Skeletal muscle satellite cell (primary cell): ENCODE data around the gene COL18A1.
"Not testable (repeated sequence)": the region's sequence is repeated elsewhere in the genome, so short reads cannot be mapped to it uniquely, and the experiment has no call there.

Experiments
- H3K27me3 ChIP-seq: 2 replicates; pipeline ENCODE4 v1.7.0; 2013; ENCODE audit warnings: low read length; ENCODE audit not compliant: control insufficient read depth, insufficient read depth
- H3K36me3 ChIP-seq: 2 replicates; pipeline ENCODE4 v1.7.0; 2013; ENCODE audit warnings: mild to moderate bottlenecking, control low read depth, low read length; ENCODE audit not compliant: insufficient read depth
- H3K4me1 ChIP-seq: 2 replicates; pipeline ENCODE4 v1.7.0; 2013; ENCODE audit warnings: low read length; ENCODE audit not compliant: control insufficient read depth, insufficient read depth
- H3K4me2 ChIP-seq: 2 replicates; pipeline ENCODE4 v1.7.0; 2013; ENCODE audit warnings: mild to moderate bottlenecking, low read length
- H3K4me3 ChIP-seq: 2 replicates; pipeline ENCODE4 v1.7.0; 2013; ENCODE audit warnings: low read length
- H3K9ac ChIP-seq: 2 replicates; pipeline ENCODE4 v1.7.0; 2013; ENCODE audit warnings: mild to moderate bottlenecking, low read depth, low read length, moderate library complexity
- H3K9me3 ChIP-seq: replicated peaks from 2 replicates; pipeline ENCODE4 v1.7.0; 2013; ENCODE audit warnings: mild to moderate bottlenecking, control low read depth, low read length

Gene COL18A1

DNA sequence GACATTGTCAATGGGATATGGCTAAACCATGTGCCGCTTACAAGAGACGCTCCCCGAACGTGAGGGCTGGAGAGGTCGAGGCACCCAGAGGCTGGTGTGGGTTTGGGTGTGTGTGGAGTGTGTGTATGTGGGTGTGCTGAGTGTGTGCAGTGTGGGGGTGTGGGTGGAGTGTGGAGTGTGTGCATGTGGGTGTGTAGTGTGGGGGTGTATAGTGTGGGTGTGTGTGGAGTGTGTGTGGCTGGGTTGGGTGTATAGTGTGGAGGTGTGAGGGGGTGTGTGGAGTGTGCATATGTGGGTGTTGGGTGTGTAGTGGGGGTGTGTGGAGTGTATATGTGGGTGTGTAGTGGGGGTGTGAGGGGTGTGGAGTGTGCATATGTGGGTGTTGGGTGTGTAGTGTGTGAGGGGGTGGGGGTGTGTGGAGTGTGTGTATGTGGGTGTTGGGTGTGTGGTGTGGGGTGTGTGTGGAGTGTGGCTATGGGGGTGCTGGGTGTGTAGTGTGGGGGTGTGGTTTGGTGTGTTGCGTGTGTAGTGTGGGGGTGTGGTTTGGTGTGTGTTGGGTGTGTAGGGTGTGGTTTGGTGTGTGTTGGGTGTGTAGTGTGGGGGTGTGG lies 95.1 kb downstream of the COL18A1 start:
- no peaks in the 10 kb centered on the region for H3K36me3 ChIP-seq
- no peak overlapping the region for H3K9ac ChIP-seq
- no peaks in the 10 kb centered on the region for H3K9me3 ChIP-seq
- H3K4me1 ChIP-seq: no peaks in the 10 kb centered on the region
- H3K4me2 ChIP-seq: no peak overlapping the region
- no peak overlapping the region for H3K4me3 ChIP-seq
- no peaks in the 10 kb centered on the region for H3K27me3 ChIP-seq

DNA sequence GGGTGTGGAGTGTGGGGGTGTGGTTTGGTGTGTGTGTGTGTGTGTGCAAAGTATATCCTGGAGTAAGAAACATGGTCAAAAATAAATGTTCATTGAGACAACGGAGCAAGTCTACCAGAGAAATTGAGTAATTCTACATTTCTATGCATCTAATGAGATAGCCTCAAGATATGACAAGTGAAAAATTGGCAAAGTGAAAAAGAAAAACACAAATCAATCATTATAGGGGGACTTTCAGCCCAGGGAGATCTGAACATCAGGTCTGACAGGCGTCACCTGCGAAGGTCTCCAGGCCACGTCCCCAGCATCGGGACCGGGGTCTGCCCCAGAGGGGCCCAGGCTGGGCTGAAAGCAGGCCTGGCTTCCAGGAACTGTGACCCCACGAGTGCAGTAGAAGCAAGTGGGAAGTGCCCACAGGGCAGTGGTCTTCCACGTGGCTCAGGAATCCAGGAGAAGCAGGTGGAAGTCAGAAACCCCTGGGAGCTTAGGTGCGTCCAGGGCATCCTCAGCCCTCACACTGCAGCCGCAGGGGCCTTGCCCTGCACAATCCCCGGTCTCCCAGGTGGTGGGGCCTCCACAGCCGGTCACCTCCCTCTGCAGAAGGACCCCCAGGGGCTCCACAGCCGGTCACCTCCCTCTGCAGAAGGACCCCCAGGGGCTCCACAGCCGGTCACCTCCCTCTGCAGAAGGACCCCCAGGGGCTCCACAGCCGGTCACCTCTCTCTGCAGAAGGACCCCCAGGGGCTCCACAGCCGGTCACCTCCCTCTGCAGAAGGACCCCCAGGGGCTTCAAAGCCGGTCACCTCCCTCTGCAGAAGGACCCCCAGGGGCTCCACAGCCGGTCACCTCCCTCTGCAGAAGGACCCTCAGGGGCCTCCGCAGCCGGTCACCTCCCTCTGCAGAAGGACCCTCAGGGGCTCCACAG lies 96.4 kb downstream of the COL18A1 start:
- not testable (repeated sequence) for H3K4me3 ChIP-seq, H3K9ac ChIP-seq, H3K4me1 ChIP-seq, H3K4me2 ChIP-seq, H3K9me3 ChIP-seq, H3K27me3 ChIP-seq, H3K36me3 ChIP-seq

DNA sequence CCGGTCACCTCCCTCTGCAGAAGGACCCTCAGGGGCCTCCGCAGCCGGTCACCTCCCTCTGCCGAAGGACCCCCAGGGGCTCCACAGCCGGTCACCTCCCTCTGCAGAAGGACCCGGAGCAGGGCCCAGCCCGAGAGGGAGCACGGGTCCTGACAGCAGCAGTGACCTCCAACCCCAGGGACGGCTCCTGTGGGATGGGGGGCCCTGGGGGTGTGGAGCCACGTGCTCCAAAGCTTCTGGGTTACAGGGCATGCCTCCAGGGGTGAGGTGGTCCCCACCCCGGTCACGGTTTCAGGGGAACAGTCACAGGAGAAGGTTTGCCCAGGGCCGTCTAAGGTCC lies 97.0 kb downstream of the COL18A1 start:
- Histone ChIP-seq H3K27me3 (no peaks in the 10 kb centered on the region), H3K4me2 (no peak overlapping the region), H3K36me3 (no peaks in the 10 kb centered on the region), H3K9ac (no peak overlapping the region), H3K9me3 (no peaks in the 10 kb centered on the region), H3K4me1 (no peaks in the 10 kb centered on the region), H3K4me3 (no peak overlapping the region)

DNA sequence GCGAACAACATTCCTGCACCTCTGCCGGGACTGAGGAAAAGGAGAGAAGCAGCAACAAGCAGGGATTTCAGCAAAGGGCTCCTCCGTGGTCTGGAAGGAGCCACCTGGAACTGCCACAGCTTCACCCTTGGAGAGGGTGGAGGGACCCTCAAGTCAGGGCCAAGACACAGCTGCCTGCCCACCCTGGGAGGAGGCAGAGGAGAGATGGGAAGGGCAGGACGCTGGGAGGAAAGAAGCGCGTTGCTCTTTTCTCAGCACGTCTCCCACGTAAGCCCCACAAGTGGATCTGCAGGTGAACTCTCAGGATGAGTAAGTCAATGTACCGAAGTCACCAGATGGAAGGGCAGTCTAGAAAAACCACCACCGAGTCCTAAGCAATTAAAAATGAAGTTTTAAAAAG lies 97.6 kb downstream of the COL18A1 start:
- Histone ChIP-seq H3K9ac (no peak overlapping the region), H3K9me3 (no peaks in the 10 kb centered on the region), H3K4me3 (no peak overlapping the region), H3K27me3 (no peaks in the 10 kb centered on the region), H3K36me3 (no peaks in the 10 kb centered on the region), H3K4me1 (no peaks in the 10 kb centered on the region), H3K4me2 (no peak overlapping the region)

DNA sequence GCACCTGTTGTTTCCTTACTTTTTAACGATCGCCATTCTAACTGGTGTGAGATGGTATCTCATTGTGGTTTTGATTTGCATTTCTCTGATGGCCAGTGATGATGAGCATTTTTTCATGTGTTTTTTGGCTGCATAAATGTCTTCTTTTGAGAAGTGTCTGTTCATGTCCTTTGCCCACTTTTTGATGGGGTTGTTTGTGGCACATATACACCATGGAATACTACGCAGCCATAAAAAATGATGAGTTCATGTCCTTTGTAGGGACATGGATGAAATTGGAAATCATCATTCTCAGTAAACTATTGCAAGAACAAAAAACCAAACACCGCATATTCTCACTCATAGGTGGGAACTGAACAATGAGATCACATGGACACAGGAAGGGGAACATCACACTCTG lies 98.3 kb downstream of the COL18A1 start:
- H3K9me3 ChIP-seq, H3K9ac ChIP-seq, H3K27me3 ChIP-seq, H3K4me3 ChIP-seq, H3K36me3 ChIP-seq, H3K4me1 ChIP-seq, H3K4me2 ChIP-seq: not testable (repeated sequence)

DNA sequence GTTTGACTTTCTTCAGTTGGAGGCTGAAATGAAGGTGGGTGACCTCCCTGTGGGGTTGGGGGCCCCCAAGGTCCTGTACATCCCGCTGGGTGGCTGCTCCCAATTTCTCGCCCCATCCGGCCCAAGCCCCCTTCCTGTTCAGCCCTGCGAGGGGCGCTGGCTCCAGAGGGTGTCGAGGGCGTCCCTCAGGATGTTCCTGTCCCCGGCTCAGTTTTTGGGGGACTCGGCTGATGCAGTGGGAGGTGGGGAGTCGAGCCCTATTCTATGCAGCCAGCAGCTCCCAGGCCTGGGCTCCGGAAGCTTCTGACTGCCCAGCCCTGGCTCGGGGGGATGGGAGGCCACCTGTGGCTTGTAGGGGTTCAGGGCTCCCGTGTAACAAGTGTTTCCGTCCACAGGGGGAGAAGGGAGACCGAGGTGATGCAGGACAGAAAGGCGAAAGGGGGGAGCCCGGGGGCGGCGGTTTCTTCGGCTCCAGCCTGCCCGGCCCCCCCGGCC lies 99.1 kb downstream of the COL18A1 start:
- Histone ChIP-seq H3K4me2 (no peak overlapping the region), H3K36me3 (no peaks in the 10 kb centered on the region), H3K27me3 (no peaks in the 10 kb centered on the region), H3K9me3 (no peaks in the 10 kb centered on the region), H3K4me3 (no peak overlapping the region), H3K4me1 (no peaks in the 10 kb centered on the region), H3K9ac (no peak overlapping the region)

DNA sequence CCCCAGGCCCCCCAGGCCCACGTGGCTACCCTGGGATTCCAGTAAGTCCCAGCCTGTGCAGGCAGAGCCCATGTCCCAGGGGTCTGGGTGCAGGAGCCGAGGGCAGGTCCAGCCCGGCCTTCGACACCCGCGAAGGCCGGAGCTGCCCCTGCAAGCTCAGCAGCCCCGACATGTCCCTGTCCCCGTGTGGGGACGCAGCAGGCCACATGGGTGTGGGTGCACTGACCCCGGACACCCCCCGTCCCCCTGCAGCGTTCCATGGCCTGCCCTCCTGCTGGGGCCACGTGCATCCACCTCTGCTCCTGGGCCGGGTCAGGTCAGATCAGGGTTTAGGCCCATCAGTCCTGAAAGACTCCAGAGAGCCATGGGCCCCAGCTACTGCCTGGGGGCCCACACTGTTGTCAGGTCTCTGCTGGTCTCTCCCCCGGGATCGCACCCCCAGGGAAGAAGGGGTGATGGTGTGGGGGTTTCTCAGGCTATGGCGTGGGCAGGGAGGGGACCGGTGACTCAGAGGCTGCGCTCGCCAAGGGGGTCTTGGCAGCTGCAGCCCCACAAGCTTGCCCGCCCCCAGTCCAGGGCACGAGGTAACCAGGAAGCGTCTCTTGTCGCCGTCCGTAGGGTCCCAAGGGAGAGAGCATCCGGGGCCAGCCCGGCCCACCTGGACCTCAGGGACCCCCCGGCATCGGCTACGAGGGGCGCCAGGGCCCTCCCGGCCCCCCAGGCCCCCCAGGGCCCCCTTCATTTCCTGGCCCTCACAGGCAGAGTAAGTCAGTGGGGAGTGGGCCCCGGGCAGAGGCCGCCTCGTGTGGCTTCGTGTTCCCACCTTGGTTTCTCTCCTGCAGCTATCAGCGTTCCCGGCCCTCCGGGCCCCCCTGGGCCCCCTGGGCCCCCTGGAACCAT lies 99.8 kb downstream of the COL18A1 start:
- no peak overlapping the region for H3K4me2 ChIP-seq
- no peaks in the 10 kb centered on the region for H3K36me3 ChIP-seq
- no peak overlapping the region for H3K9ac ChIP-seq
- H3K4me3 ChIP-seq: no peak overlapping the region
- H3K27me3 ChIP-seq: no peaks in the 10 kb centered on the region
- no peaks in the 10 kb centered on the region for H3K4me1 ChIP-seq
- H3K9me3 ChIP-seq: no peaks in the 10 kb centered on the region

DNA sequence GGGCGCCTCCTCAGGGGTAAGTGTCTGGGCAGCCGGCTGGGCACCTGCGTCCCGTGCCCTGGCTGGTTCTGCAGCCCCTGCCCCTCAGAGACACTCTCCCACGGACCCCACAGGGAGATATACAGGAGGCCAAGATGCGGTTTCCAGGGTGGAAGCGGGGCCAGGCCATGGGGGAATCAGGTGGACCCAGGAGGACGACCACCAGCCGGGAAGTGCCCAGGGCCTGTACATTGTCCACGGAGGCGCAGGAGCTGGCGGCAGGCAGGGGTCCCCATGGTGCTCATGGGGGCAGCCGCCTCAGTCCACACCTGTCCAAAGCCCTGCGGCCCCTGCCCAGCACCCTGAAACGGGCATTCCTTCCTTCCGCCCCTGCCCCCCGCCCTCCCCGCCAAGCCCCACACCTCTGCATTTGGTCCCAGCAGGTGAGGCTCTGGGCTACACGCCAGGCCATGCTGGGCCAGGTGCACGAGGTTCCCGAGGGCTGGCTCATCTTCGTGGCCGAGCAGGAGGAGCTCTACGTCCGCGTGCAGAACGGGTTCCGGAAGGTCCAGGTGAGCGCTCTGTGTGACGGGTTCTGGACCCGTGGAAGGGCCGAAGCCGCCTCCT lies 100.6 kb downstream of the COL18A1 start:
- Histone ChIP-seq H3K27me3 (no peaks in the 10 kb centered on the region), H3K9ac (no peak overlapping the region), H3K36me3 (no peaks in the 10 kb centered on the region), H3K4me3 (no peak overlapping the region), H3K9me3 (no peaks in the 10 kb centered on the region), H3K4me1 (no peaks in the 10 kb centered on the region), H3K4me2 (no peak overlapping the region)

DNA sequence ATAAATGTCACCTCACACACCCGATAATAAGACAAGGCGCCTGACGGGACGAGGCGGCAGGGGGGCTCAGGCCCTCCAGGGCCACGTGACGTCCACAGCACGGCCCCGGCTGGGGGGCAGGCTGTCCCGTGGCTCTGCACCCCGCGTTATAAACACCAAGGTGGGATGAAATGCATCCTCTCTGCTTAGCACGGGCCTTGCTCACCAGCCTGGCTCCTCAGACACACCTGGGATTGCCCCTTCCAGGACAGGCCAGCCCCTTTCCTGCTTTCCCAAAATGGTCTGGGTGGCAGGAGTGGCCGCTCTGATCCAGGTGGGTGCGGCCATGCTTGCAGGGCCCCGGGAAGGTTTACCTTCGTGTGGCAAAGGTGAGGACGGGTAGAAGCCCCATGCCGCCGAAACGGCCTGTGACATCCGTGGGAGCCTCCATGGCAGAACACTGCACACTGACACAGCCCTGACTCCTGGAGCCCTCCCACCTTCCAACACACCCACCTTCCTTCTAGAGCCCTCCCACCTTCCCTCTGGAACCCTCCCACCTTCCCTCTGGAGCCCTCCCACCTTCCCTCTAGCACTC lies 101.4 kb downstream of the COL18A1 start:
- no peaks in the 10 kb centered on the region for H3K36me3 ChIP-seq
- no peaks in the 10 kb centered on the region for H3K9me3 ChIP-seq
- H3K9ac ChIP-seq: no peak overlapping the region
- no peaks in the 10 kb centered on the region for H3K4me1 ChIP-seq
- H3K27me3 ChIP-seq: no peaks in the 10 kb centered on the region
- no peak overlapping the region for H3K4me2 ChIP-seq
- no peak overlapping the region for H3K4me3 ChIP-seq

DNA sequence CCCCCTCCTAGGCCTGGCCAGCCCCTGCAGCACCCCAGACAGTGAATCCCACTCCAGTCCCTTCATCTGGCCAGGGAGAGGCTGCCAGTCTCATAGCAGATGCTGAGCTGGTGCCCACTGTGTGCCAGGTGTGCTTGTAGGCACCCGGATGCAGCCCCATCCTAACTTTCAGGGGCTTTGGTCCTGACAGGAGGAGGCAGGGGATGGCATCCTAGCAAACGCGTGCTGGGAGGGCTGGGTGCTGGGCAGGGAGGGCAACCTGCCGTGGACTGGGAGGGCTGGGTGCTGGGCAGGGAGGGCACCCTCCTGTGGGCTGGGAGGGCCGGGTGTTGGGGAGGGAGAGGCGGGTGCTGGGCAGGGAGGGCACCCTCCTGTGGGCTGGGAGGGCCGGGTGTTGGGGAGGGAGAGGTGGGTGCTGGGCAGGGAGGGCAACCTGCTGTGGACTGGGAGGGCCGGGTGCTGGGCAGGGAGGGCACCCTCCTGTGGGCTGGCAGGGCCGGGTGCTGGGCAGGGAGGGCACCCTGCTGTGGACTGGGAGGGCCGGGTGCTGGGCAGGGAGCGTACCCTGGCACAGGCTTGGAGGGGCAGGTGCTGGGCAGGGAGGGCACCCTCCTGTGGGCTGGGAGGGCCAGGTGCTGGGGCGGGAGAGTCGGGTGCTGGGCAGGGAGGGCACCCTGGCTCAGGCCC lies 102.0 kb downstream of the COL18A1 start:
- Histone ChIP-seq H3K36me3 (no peaks in the 10 kb centered on the region), H3K9me3 (no peaks in the 10 kb centered on the region), H3K4me3 (no peak overlapping the region), H3K4me1 (no peaks in the 10 kb centered on the region), H3K27me3 (no peaks in the 10 kb centered on the region), H3K4me2 (no peak overlapping the region), H3K9ac (no peak overlapping the region)
